Spleen (tissue), 11 donors: ENCODE measurements around the gene DAD1. TPM values are rescaled to one million over a fixed set of nuclear protein-coding genes. Genes with fewer than 3 reads are reported as not detected.

Experiments used
- DNase-seq: peaks from one replicate; pipeline ENCODE4 v3.0.0-alpha.2; 2020
- H3K27ac ChIP-seq, 8 donors: fragments of 200-600 bp; sonication (generic) in 7 of 8; 1 replicate in 4 of 8; 2 replicates in 4 of 8; pipeline versions ENCODE4 v1.5.0 to v1.8.0; 2016 to 2021; ENCODE audit warnings: inconsistent platforms in 4 of 8, mild to moderate bottlenecking in 4 of 8, moderate library complexity in 1 of 8
- H3K27me3 ChIP-seq, 7 donors: fragments of 200-600 bp; sonication (generic) in 6 of 7; replicated peaks in 1 of 7; 1 replicate in 4 of 7; 2 replicates in 3 of 7; pipeline versions ENCODE4 v1.5.0 to v1.8.0; 2016 to 2021; ENCODE audit warnings: inconsistent platforms in 3 of 7, mild to moderate bottlenecking in 1 of 7
- H3K36me3 ChIP-seq, 6 donors: fragments of 200-600 bp; sonication (generic) in 5 of 6; 1 replicate in 4 of 6; 2 replicates in 2 of 6; pipeline versions ENCODE4 v1.5.0 to v1.8.0; 2016 to 2021; ENCODE audit warnings: inconsistent platforms in 2 of 6
- H3K4me1 ChIP-seq, 6 donors: fragments of 200-600 bp; sonication (generic) in 5 of 6; 1 replicate in 3 of 6; 2 replicates in 3 of 6; pipeline versions ENCODE4 v1.5.0 to v1.8.0; 2016 to 2021; ENCODE audit warnings: inconsistent platforms in 3 of 6
- H3K4me3 ChIP-seq, 8 donors: fragments of 200-600 bp; sonication (generic) in 7 of 8; 1 replicate in 4 of 8; 2 replicates in 4 of 8; pipeline versions ENCODE4 v1.5.0 to v1.8.0; 2016 to 2021; ENCODE audit warnings: inconsistent platforms in 4 of 8, mild to moderate bottlenecking in 4 of 8, moderate library complexity in 2 of 8
- H3K9me3 ChIP-seq, 8 donors: fragments of 200-600 bp; sonication (generic) in 7 of 8; 1 replicate in 4 of 8; 2 replicates in 4 of 8; pipeline versions ENCODE4 v1.5.0 to v1.8.0; 2016 to 2021; ENCODE audit warnings: inconsistent platforms in 4 of 8
- CTCF ChIP-seq, 11 experiments: fragments of 200-600 bp in 7 of 11; fragments of 450-650 bp in 4 of 11; sonication (generic) in 4 of 11; IDR thresholded peaks in 8 of 11; conservative IDR thresholded peaks in 3 of 11; 1 replicate in 7 of 11; 2 replicates in 4 of 11; pipeline versions ENCODE4 v1.4.0 to v1.8.0; 2016 to 2021; ENCODE audit warnings: antibody characterized with exemption in 11 of 11, inconsistent platforms in 4 of 11, mild to moderate bottlenecking in 1 of 11
- POLR2A ChIP-seq, 3 donors: fragments of 450-650 bp; IDR thresholded peaks; one replicate each; pipeline ENCODE4 v1.5.1; 2017; ENCODE audit warnings: antibody characterized with exemption in 3 of 3, mild to moderate bottlenecking in 1 of 3
- POLR2AphosphoS5 ChIP-seq, 3 donors: sonication (generic); formaldehyde crosslinking; IDR thresholded peaks; one replicate each; pipeline ENCODE4 v1.5.1; 2017; ENCODE audit warnings: antibody characterized with exemption in 3 of 3
- WGBS, 5 donors: extraction: QIAGEN DNeasy Blood & Tissue Kit in 3 of 5; methylation state at CpG; one replicate each; pipeline versions ENCODE4 v1.1.5 to v1.1.7; 2013 to 2018; 5-methylcytosine and 5-hydroxymethylcytosine counted together
- intact Hi-C: fragments of 100-400 bp; cut with DNase I; formaldehyde crosslinking; loops from one replicate; pipeline ENCODE4 v1.15.0; 2023; ENCODE audit warnings: low total_unique reads
- polyA plus RNA-seq, 3 donors: library from polyadenylated mRNA; stranded (reverse); fragments of 200-250 nt; gene quantifications; one replicate each; pipeline ENCODE4 v1.2.1, GENCODE V29; 2013
- total RNA-seq, 7 donors: library from RNA; depleted of rRNA in 3 of 7; stranded (reverse); fragments of >200 nt in 3 of 7; fragmentation: NEBNext Ultra II Directional in 4 of 7; extraction: Animal tissue kit (Norgen Biotek cat#: 25700) in 4 of 7; gene quantifications; one replicate each; pipeline versions ENCODE4 v1.1.0 to v1.2.1, GENCODE V29; 2016 to 2021
- donor health status: healthy with polysubstance abuse.
- donor health status: DM: no; HTN: no; CAD: no; lungs with moderate emphysema.
- donor health status: DM: no; HTN: no; CAD: no.
- donor health status: Bipolar disorder and iron deficiency.
- donor health status: healthy.
- donor health status: DM: no; HTN: no; CAD: no.
- donor health status: DM: yes; HTN: yes; CAD: no.

Gene DAD1
- total and polyA plus RNA-seq, 10 donors, result 102 to 176 (median 129) TPM

- H3K27ac ChIP-seq, result peak overlapping the region in 6 of 8 donors; percentile 17 to 90 (median 78)
- no peak for DNase-seq
- H3K4me3 ChIP-seq, result peak overlapping the region in 2 of 8 donors; percentile 3 to 15
- TF ChIP-seq POLR2AphosphoS5 (IDR thresholded peaks at IDR 0.05) (no peak), CTCF (IDR thresholded peaks at IDR 0.05 in 8 of 11, conservative IDR thresholded peaks at IDR 0.05 in 3 of 11) (no peak), POLR2A (IDR thresholded peaks at IDR 0.05) (no peak)
- intact Hi-C loops, result no loop called here
- 72 to 84% (median 78%) methylated on average over 5 of the region's 5 CpGs for WGBS, 5 donors
- no peaks in the 10 kb centered on the region for H3K27me3 ChIP-seq
- no peaks in the 10 kb centered on the region for H3K9me3 ChIP-seq
- no peaks in the 10 kb centered on the region for H3K36me3 ChIP-seq
- H3K4me1 ChIP-seq, result peaks cover 10 to 86% (median 32%) of the 10 kb centered on the region in 6 donors
These were observed 62.8 kb downstream of the DAD1 start for GRCh38 chr14:22526218-22526617.

- Histone ChIP-seq H3K27me3 (no peaks in the 10 kb centered on the region), H3K36me3 (no peaks in the 10 kb centered on the region), H3K9me3 (no peaks in the 10 kb centered on the region), H3K4me3 (peak overlapping the region in 2 of 8 donors; percentile 9 to 15), H3K4me1 (peaks cover 22 to 86% (median 39%) of the 10 kb centered on the region in 6 donors), H3K27ac (peak overlapping the region in 7 of 8 donors; percentile 5 to 90 (median 77))
- intact Hi-C loops, result no loop called here
- TF ChIP-seq POLR2A (IDR thresholded peaks at IDR 0.05) (no peak), POLR2AphosphoS5 (IDR thresholded peaks at IDR 0.05) (no peak), CTCF (IDR thresholded peaks at IDR 0.05 in 8 of 11, conservative IDR thresholded peaks at IDR 0.05 in 3 of 11) (no peak)
- DNase-seq, result no peak
These were observed 64.3 kb downstream of the DAD1 start for GRCh38 chr14:22524784-22525161.

- intact Hi-C loops, result no loop called here
- no peaks in the 10 kb centered on the region for H3K27me3 ChIP-seq
- no peaks in the 10 kb centered on the region for H3K36me3 ChIP-seq
- peak overlapping the region in 7 of 8 donors; percentile 12 to 90 (median 77) for H3K27ac ChIP-seq
- 72 to 81% (median 81%) methylated on average over 11 of the region's 11 CpGs for WGBS, 5 donors
- no peaks in the 10 kb centered on the region for H3K9me3 ChIP-seq
- DNase-seq, result no peak
- TF ChIP-seq POLR2A (IDR thresholded peaks at IDR 0.05), result no peak
- TF ChIP-seq POLR2AphosphoS5 (IDR thresholded peaks at IDR 0.05), result no peak
- no peak for TF ChIP-seq CTCF (IDR thresholded peaks at IDR 0.05 in 8 of 11, conservative IDR thresholded peaks at IDR 0.05 in 3 of 11)
- H3K4me3 ChIP-seq, result peak overlapping the region in 2 of 8 donors; percentile 9 to 15
- H3K4me1 ChIP-seq, result peaks cover 22 to 86% (median 44%) of the 10 kb centered on the region in 6 donors
These were observed 64.8 kb downstream of the DAD1 start for GRCh38 chr14:22524115-22524783.

GRCh38 chr14:22523283-22523682 lies 65.7 kb downstream of the DAD1 start:
- H3K36me3 ChIP-seq, result no peaks in the 10 kb centered on the region
- no peaks in the 10 kb centered on the region for H3K9me3 ChIP-seq
- TF ChIP-seq POLR2AphosphoS5 (IDR thresholded peaks at IDR 0.05) (no peak), CTCF (IDR thresholded peaks at IDR 0.05 in 8 of 11, conservative IDR thresholded peaks at IDR 0.05 in 3 of 11) (no peak), POLR2A (IDR thresholded peaks at IDR 0.05) (no peak)
- H3K27me3 ChIP-seq, result no peaks in the 10 kb centered on the region
- peak overlapping the region in 1 of 8 donors; percentile 15 for H3K4me3 ChIP-seq
- DNase-seq, result no peak
- peaks cover 22 to 86% (median 49%) of the 10 kb centered on the region in 6 donors for H3K4me1 ChIP-seq
- H3K27ac ChIP-seq, result peak overlapping the region; percentile 4 to 90 (median 70)
- intact Hi-C loops, result no loop called here
